ENCODE measurements around the gene MNS1.
"Not testable (repeated sequence)": the region's sequence is repeated elsewhere in the genome, so short reads cannot be mapped to it uniquely, and the experiment has no call there.

Gene MNS1

DNA sequence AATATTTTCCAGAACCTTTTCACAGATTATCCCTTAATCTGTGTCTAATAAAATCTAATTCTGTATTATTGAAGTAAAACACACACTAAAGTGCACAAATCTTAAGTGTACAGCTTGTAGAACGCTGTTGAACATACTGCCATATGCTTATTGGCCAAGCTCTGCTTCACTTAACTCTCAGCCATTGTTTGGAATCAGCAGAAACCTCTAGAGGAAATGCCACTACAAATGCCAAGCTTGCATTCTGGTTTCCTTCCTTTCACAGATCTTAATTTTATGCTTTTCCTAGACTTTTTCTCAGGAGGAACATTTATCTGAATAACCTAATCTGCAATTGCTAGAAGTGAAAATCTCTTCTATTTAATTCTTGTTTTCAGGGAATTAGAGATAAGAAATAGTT, 10.1 kb downstream of the MNS1 start:
- no peak for DNase-seq (ENCODE audit: low read depth)

DNA sequence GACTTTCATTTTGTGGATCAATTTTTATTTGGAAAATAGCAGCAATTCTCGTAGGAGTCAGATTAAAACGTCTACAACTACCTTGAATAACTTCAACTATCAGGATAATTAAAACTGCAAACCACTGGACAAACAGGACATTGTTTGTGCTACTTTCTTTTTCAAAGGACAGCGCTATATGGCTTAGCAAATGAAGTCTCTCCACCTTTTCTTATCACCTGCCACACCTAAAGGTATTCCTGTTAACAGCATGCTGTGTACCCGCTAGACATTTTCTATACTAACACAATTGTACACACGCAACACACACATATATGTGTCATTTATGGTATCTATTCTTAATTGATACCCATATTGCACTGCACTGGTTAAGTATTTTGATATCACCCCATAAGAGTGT, 19.2 kb downstream of the MNS1 start:
- no peak for DNase-seq (ENCODE audit: low read depth)

DNA sequence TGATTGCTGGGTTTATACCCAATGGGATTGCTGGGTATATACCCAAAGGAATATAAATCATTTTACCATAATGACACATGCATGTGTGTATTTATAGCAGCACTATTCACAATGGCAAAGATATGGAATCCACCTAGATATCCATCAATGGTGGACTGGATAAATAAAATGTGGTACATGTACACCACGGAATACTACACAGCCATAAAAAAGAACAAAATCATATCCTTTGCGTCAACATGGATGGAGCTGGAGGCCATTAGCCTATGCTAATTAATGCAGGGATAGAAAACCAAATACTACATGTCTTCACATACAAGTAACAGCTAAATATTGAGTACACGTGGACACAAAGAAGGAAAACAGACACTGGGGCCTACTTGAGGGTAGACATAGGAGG, 22.6 kb downstream of the MNS1 start:
- no peak for DNase-seq (ENCODE audit: low read depth)

- DNase-seq (ENCODE audit: low read depth) = no peak
These were observed 24.6 kb downstream of the MNS1 start for GRCh38 chr15:56440214-56440770.

DNA sequence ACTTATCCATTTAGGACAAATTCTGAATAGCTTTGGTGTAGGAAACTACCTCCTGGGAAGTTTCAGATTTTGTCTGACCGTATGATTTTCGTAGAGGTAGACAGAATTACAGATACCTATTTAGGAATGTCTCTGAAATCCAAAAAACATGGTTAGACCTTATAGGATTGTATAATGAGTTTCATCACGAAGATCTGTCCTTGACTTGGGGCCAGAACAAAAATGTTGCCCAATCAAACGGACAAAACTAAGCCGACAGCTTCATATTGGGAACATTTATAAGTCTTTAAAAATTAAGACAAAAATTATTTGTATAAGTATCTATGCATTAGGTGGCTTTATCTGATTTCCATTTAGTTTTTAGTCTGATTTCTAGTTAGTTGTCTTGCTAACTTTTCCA, 32.6 kb downstream of the MNS1 start:
- DNase-seq (ENCODE audit: low read depth) = no peak

DNA sequence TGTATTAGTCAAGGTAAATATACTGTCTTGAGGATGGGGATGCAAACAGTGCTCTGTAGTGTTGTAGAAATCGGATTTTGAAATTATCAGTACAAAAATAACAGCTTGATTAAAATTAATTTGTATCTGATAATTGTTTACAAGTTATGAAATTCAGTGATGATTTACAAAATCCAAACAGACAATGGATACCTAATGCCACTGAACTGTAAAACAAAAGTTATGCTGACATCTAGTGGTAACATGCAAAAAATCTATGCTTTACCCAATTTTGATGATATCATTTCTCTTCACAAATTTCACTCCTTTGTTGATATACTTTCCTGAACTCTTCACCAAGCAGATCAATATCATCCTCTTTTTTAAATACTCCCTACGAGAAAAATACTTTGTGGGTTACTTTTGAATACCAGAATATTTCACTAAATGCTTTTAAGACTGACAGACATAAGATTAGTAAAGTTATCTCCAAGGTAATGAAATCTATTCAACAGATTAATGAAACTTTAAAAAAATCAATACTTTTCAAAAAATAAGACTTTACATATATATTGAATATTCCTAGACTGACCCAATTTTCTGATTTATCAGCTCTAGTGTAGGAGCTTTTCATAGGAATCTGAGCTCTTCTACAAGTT, 36.0 kb downstream of the MNS1 start:
- no peak for DNase-seq (ENCODE audit: low read depth)

- DNase-seq (ENCODE audit: low read depth) = no peak
These were observed 39.0 kb downstream of the MNS1 start for GRCh38 chr15:56425976-56426375.

GRCh38 chr15:56425276-56425675, 39.7 kb downstream of the MNS1 start:
- DNase-seq (ENCODE audit: low read depth) = no peak

DNA sequence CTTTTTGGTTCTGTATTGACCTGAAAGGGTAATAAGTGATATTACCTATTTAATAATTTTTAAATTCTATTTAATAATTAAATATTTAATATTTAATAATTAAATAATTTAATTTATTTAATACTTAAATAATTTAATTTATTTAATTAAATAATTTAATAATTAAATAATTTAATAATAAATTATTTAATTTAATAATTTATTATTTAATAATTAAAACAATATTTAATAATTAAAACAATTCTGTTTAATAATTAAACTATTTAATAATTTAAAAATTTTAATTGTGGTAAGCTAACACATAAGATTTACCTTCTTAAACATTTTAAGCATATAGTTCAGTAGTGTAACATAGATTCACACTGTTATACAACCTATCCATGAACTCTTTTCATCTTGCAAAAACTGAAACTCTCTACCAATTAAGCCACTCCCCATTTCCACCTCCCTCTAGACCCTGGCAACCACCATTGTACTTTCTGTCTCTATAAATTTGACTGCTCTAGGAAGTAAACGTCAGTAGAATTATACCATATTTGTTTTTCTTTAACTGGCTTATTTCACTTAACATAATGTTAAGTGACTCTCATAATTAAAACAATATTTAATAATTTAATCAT, 51.7 kb downstream of the MNS1 start:
- DNase-seq (ENCODE audit: low read depth) = not testable (repeated sequence)

GRCh38 chr15:56411122-56411749, 53.7 kb downstream of the MNS1 start:
- DNase-seq (ENCODE audit: low read depth) = no peak

GRCh38 chr15:56410721-56411120, 54.2 kb downstream of the MNS1 start:
- no peak for DNase-seq (ENCODE audit: low read depth)

DNA sequence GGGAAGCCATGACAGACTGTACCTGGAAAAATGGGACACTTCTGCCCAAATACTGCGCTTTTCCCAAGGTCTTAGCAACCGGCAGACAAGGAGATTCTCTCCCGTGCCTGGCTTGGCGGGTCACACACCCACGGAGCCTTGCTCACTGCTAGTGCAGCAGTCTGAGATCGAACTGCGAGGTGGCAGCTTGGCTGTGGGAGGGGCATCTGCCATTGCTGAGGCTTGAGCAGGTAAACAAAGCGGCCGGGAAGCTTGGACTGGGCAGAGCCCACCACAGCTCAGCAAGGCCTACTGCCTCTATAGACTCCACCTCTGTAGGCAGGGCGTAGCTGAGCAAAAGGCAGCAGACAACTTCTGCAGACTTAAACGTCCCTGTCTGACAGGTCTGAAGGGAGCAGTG, 65.7 kb downstream of the MNS1 start:
- not testable (repeated sequence) for DNase-seq (ENCODE audit: low read depth)

DNA sequence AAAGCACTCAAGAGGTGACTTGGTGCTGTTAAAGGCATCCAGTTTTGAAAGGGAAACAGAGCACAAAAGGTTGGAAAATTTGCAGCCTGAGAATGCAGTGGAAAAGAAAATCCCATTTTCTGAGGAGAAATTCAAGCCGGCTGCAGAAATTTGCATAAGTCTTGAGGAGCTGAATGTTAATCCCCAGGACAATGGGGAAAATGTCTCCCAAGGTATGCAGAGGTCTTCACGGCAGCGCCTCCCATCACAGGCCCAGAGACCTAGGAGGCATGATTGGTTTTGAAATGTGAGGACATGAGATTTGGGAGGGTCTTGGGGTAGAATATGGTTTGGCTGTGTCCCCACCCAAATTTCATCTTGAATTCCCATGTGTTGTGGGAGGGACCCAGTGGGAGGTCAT, 67.6 kb downstream of the MNS1 start:
- DNase-seq (ENCODE audit: low read depth) = not testable (repeated sequence)

DNA sequence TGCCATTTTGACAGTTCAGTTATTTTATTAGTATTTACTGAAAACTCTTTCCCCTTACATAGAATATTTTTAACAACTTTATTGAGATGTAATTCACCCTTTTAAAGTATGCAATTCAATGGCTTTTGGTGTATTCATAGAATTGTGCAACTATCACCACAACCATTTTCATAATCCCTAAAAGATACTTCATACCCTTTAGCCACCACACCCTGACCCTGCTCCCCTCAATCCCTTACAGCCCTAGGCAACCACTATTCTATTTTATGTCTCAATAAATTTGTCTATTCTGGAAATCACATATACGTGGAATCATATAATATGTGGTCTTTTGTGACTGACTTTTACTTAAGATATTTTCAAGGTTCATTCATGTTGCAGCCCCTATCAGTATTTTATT, 70.0 kb downstream of the MNS1 start:
- no peak for DNase-seq (ENCODE audit: low read depth)

DNA sequence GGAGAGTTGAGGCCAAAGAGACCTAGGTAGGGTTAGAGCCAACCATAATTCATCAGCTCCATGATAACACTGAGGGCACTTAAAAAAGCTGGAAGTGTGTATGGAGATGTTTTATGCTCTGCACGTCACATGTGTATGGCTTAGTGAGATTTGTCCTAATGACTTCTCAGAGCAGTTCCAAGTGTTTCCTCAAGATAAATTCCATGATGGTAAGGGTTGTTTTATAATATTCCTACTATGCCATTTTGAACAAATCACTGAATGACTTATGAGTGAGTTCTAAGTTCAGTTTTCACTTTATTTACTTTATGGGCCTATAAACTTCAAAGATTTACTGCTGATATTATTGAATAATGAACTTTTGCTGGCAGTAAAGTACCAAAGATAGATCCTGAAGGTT, 71.7 kb downstream of the MNS1 start:
- DNase-seq (ENCODE audit: low read depth) = no peak

DNA sequence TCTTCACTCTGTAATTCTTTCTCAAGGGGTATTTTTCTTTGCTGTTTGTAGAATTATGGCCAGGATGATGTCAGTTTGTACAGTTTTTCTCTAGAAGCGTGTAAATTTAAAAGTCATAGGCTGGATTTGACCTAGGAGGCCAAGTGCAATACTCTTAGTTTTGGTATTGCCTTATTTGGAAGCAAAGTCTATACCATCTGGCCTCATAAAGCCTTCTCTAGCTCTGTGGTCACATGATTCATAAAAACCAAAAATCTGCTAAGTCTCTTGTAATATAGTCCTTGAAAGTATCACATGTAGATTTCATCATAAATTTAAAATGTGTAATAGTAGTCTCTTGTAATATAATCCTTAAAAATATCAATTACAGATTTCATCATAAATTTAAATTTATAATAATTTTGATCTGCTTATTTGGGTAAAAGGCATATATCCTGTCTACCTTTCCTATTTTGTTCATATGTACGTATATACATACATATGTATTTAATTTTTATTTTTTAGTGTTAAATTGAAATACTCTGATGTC, 74.1 kb downstream of the MNS1 start:
- DNase-seq (ENCODE audit: low read depth) = no peak

GRCh38 chr15:56385908-56386307, 79.0 kb downstream of the MNS1 start:
- DNase-seq (ENCODE audit: low read depth) = no peak

GRCh38 chr15:56383010-56383409, 81.9 kb downstream of the MNS1 start:
- DNase-seq (ENCODE audit: low read depth) = no peak
